GM12878 (cell line): ENCODE data around the gene ABCA13. TPM values are rescaled to one million over a fixed set of nuclear protein-coding genes. Genes with fewer than 3 reads are reported as not detected.

Experiments
- ATAC-seq: fragments of 200-7000 bp; cut with Tn5 transposase; 3 replicates; pipeline ENCODE4 v1.9.1; 2020; ENCODE audit warnings: mild to moderate bottlenecking, moderate library complexity
- BruUV-seq: library from RNA; stranded (reverse); fragments of 400-500 nt; replicated peaks from 2 replicates; lab custom pipeline; 2021; lab: Mats Ljungman, UMichigan
- CTCF ChIA-PET: fragments of 300-600 bp; sonication (Branson Sonifier 250); formaldehyde crosslinking; extraction: SDS; loops from one replicate; lab custom pipeline; 2021; ENCODE audit warnings: inconsistent platforms; lab: Yijun Ruan, JAX
- POLR2A ChIA-PET: fragments of 350-600 bp; formaldehyde crosslinking; extraction: SDS; loops from one replicate; lab custom pipeline; 2021; ENCODE audit warnings: inconsistent platforms; lab: Charles Lee
- RAD21 ChIA-PET: fragments of 300-600 bp; sonication (Branson Sonifier 250); formaldehyde crosslinking; loops from one replicate; lab custom pipeline; 2023; ENCODE audit warnings: antibody characterized with exemption; ENCODE audit not compliant: unreplicated experiment; lab: Charles Lee
- SMC1A ChIA-PET: fragments of 300-600 bp; sonication (Branson Sonifier 250); formaldehyde crosslinking; loops from one replicate; lab custom pipeline; 2023; ENCODE audit not compliant: unreplicated experiment, uncharacterized antibody; lab: Charles Lee
- DNase-seq: peaks from one replicate; pipeline ENCODE4 v3.0.0-alpha.2; 2011; ENCODE audit warnings: low read depth, low spot score
- FAIRE-seq: peaks from 3 replicates; lab custom pipeline; 2011; peaks lifted over from hg19 to GRCh38; lab: Jason Lieb, UNC
- H2AFZ ChIP-seq: 2 replicates; pipeline ENCODE4 v1.6.0; 2011; ENCODE audit warnings: low read depth, low read length, control low read depth; ENCODE audit not compliant: control insufficient read depth
- H3K27ac ChIP-seq: 2 replicates; pipeline ENCODE4 v1.5.1; 2011; ENCODE audit warnings: control low read depth; ENCODE audit not compliant: control insufficient read depth, insufficient read depth
- H3K27me3 ChIP-seq, 2 experiments: replicated peaks in 1 of 2; 2 replicates each; pipeline versions ENCODE4 v1.6.0 to v1.6.1; 2011; ENCODE audit warnings: low read length in 1 of 2; ENCODE audit not compliant: control insufficient read depth in 2 of 2, insufficient read depth in 2 of 2
- H3K36me3 ChIP-seq, 2 experiments: 2 replicates each; pipeline ENCODE4 v1.5.1; 2011; ENCODE audit warnings: low read length in 1 of 2; ENCODE audit not compliant: control insufficient read depth in 2 of 2, insufficient read depth in 2 of 2
- H3K4me1 ChIP-seq: 2 replicates; pipeline ENCODE4 v1.6.1; 2011; ENCODE audit warnings: mild to moderate bottlenecking, low read length, moderate library complexity, mixed read lengths; ENCODE audit not compliant: control insufficient read depth, insufficient read depth
- H3K4me2 ChIP-seq: 2 replicates; pipeline ENCODE4 v1.6.0; 2011; ENCODE audit warnings: control low read depth; ENCODE audit not compliant: control insufficient read depth, insufficient read depth
- H3K4me3 ChIP-seq: fragments of 200-600 bp; sonication (generic); 2 replicates; pipeline ENCODE4 v1.5.1; 2016
- H3K79me2 ChIP-seq: 2 replicates; pipeline ENCODE4 v1.6.0; 2011; ENCODE audit warnings: low read length; ENCODE audit not compliant: control insufficient read depth, insufficient read depth
- H3K9ac ChIP-seq: 2 replicates; pipeline ENCODE4 v1.8.0; 2011; ENCODE audit warnings: low read length, control low read depth, mixed read lengths; ENCODE audit not compliant: control insufficient read depth, insufficient read depth
- H3K9me3 ChIP-seq: replicated peaks from 3 replicates; pipeline ENCODE4 v1.5.1; 2011; ENCODE audit warnings: mild to moderate bottlenecking, low read length; ENCODE audit not compliant: control insufficient read depth, insufficient read depth
- H4K20me1 ChIP-seq: 2 replicates; pipeline ENCODE4 v1.6.0; 2011; ENCODE audit not compliant: control insufficient read depth, insufficient read depth
- CHD2 ChIP-seq: IDR thresholded peaks from 2 replicates; pipeline ENCODE4 v1.6.1; 2011; ENCODE audit warnings: low read depth, low read length, improper control_type of control experiment, borderline replicate concordance
- DPF2 ChIP-seq: fragments of 450-650 bp; IDR thresholded peaks from 2 replicates; pipeline ENCODE4 v1.6.1; 2017; ENCODE audit warnings: mild to moderate bottlenecking
- FOXM1 ChIP-seq: IDR thresholded peaks from 2 replicates; pipeline ENCODE4 v1.6.1; 2012; ENCODE audit warnings: low read depth, mild to moderate bottlenecking, inconsistent platforms, low read length, moderate library complexity
- GATAD2B ChIP-seq: fragments of 450-650 bp; conservative IDR thresholded peaks from 2 replicates; pipeline ENCODE4 v1.6.1; 2017; ENCODE audit warnings: low read depth, mild to moderate bottlenecking, moderate library complexity
- MTA3 ChIP-seq: IDR thresholded peaks from 2 replicates; pipeline ENCODE4 v1.6.1; 2012; ENCODE audit warnings: low read length, inconsistent platforms, borderline replicate concordance
- NR2C1 ChIP-seq: fragments of 450-650 bp; IDR thresholded peaks from 2 replicates; pipeline ENCODE4 v1.6.1; 2017; ENCODE audit warnings: antibody characterized with exemption, mild to moderate bottlenecking, moderate library complexity
- RBBP5 ChIP-seq: fragments of 200-600 bp; sonication (generic); conservative IDR thresholded peaks from 2 replicates; pipeline ENCODE4 v1.6.1; 2016
- SMC3 ChIP-seq: IDR thresholded peaks from 2 replicates; pipeline ENCODE4 v1.6.1; 2011; ENCODE audit warnings: low read length, improper control_type of control experiment, borderline replicate concordance
- SP1 ChIP-seq: IDR thresholded peaks from one replicate; pipeline ENCODE4 v1.6.1; 2011; ENCODE audit warnings: low read depth, low read length
- SPI1 ChIP-seq: IDR thresholded peaks from 2 replicates; pipeline ENCODE4 v1.6.1; 2011; ENCODE audit warnings: low read depth, mild to moderate bottlenecking, low read length, moderate library complexity, borderline replicate concordance; ENCODE audit not compliant: insufficient read depth
- SUZ12 ChIP-seq: fragments of 200-600 bp; sonication (generic); IDR thresholded peaks from one replicate; pipeline ENCODE4 v1.6.1; 2018; ENCODE audit warnings: antibody characterized with exemption, mild to moderate bottlenecking; ENCODE audit not compliant: unreplicated experiment
- WRNIP1 ChIP-seq: IDR thresholded peaks from 2 replicates; pipeline ENCODE4 v1.6.1; 2011; ENCODE audit warnings: low read depth, low read length, improper control_type of control experiment, borderline replicate concordance
- ZNF207 ChIP-seq: fragments of 450-650 bp; IDR thresholded peaks from 2 replicates; pipeline ENCODE4 v1.6.1; 2014; ENCODE audit warnings: antibody characterized with exemption, mild to moderate bottlenecking, borderline replicate concordance
- ZNF217 ChIP-seq: fragments of 450-650 bp; IDR thresholded peaks from 2 replicates; pipeline ENCODE4 v1.6.1; 2017; ENCODE audit warnings: antibody characterized with exemption, mild to moderate bottlenecking
- WGBS: methylation state at CpG from one replicate; pipeline ENCODE4 v1.1.6; 2016; ENCODE audit warnings: low lambda C conversion rate; ENCODE audit not compliant: insufficient replicate concordance, insufficient coverage; ENCODE audit errors: missing lambda C conversion rate; 5-methylcytosine and 5-hydroxymethylcytosine counted together
- in situ Hi-C: fragments of 300-500 bp; cut with MboI; formaldehyde crosslinking; loops from 9 replicates; pipeline ENCODE4 v1.14.3; 2018; ENCODE audit warnings: mixed read lengths
- intact Hi-C: fragments of 100-400 bp; cut with micrococcal nuclease; formaldehyde crosslinking; loops from one replicate; pipeline ENCODE4 v1.14.2; 2022; ENCODE audit not compliant: unreplicated experiment
- polyA plus RNA-seq, 11 experiments: library from polyadenylated mRNA; depleted of rRNA in 4 of 11; unstranded in 6 of 11; stranded (reverse) in 5 of 11; fragments of >200 nt; fragmentation: Nextera tagmentation in 4 of 11; fragmentation: Illumina TruSeq in 1 of 11; extraction: Ambion mirVana in 4 of 11; extraction: Trizol in 1 of 11; gene quantifications; 1 replicate in 1 of 11; 2 replicates in 10 of 11; pipeline versions ENCODE4 v1.2.1 to v1.2.3, GENCODE V29; 2011 to 2016; ENCODE audit warnings: inconsistent platforms in 2 of 11, missing spikeins in 2 of 11, low read depth in 1 of 11
- total RNA-seq, 4 experiments: library from RNA; depleted of rRNA in 3 of 4; stranded (reverse); fragments of >200 nt in 3 of 4; fragmentation: Illumina TruSeq in 1 of 4; extraction: Trizol in 1 of 4; gene quantifications; 2 replicates each; pipeline versions ENCODE4 v1.2.1 to v1.2.3, GENCODE V29; 2013 to 2021

The ABCA13 gene
- total and polyA plus RNA-seq, 10 of the 15 experiments (the other 5 are each of a cell fraction or from before 2014, with no cell fraction given), result under 0.01 to 0.98 (median 0.04) TPM; not detected in 2

- Histone ChIP-seq H3K36me3 (no peaks in the 10 kb centered on the region), H3K4me3 (no peak overlapping the region), H3K4me2 (no peak overlapping the region), H2AFZ (no peak overlapping the region), H3K9ac (no peak overlapping the region), H3K4me1 (no peaks in the 10 kb centered on the region), H3K79me2 (no peaks in the 10 kb centered on the region), H3K27ac (no peak overlapping the region), H4K20me1 (no peaks in the 10 kb centered on the region), H3K27me3 (no peaks in the 10 kb centered on the region), H3K9me3 (no peaks in the 10 kb centered on the region; the same call in 1 of the 3 replicates)
- DNase-seq (no peak), FAIRE-seq (no peak), ATAC-seq (no peak)
- RAD21 ChIA-PET, result no interaction called here
- in situ Hi-C loops, result no loop called here
- 30% methylated on average over 8 of the region's 8 CpGs for WGBS
- intact Hi-C loops, result no loop called here
- BruUV-seq, result no TSS peak
- SMC1A ChIA-PET, result no interaction called here
- POLR2A ChIA-PET, result no interaction called here
- no peak for TF ChIP-seq FOXM1
- TF ChIP-seq SUZ12, result no peak
- TF ChIP-seq SMC3, result no peak
- TF ChIP-seq ZNF217, result no peak
- TF ChIP-seq WRNIP1, result no peak
- TF ChIP-seq GATAD2B, result no peak
- no peak for TF ChIP-seq DPF2
- TF ChIP-seq SPI1, result no peak
- TF ChIP-seq ZNF207, result no peak
- no peak for TF ChIP-seq NR2C1
- no peak for TF ChIP-seq SP1
- no peak for TF ChIP-seq RBBP5
- no peak for TF ChIP-seq CHD2
- no peak for TF ChIP-seq MTA3
- CTCF ChIA-PET, result no interaction called here
Observed at GRCh38 chr7:48321319-48322010, 150.2 kb downstream of the ABCA13 start.
